ENCODE data around the gene CTXND2. TPM values are rescaled to one million over a fixed set of nuclear protein-coding genes. Genes with fewer than 3 reads are reported as not detected.
A peak's percentile ranks its signal among the peaks of the same experiment; 100 is the strongest.

The CTXND2 gene
- total and polyA plus RNA-seq, 2 of the 13 experiments (the other 11 are each of a cell fraction or from before 2014, with no cell fraction given): not detected

GRCh38 chr1:150888727-150889126, 1.8 kb downstream of the CTXND2 start:
- FAIRE-seq (no peak), DNase-seq (ENCODE audit: low spot score) (no peak), ATAC-seq (no peak)
- Histone ChIP-seq H3K79me2 (ENCODE audit: insufficient read depth, low read length) (no peaks in the 10 kb centered on the region), H3K4me1 (ENCODE audit: insufficient read depth, low read length) (peaks cover 8% of the 10 kb centered on the region; the same call in 1 of the 2 replicates), H2AFZ (ENCODE audit: low read length) (no peak overlapping the region), H3K9ac (ENCODE audit: insufficient read depth, low read depth, low read length) (no peak overlapping the region), H4K20me1 (ENCODE audit: insufficient read depth, low read length) (no peaks in the 10 kb centered on the region), H3K27me3 (ENCODE audit: control insufficient read depth in 1 of 2, insufficient read depth in 2 of 2, low read length in 2 of 2) (no peaks in the 10 kb centered on the region), H3K36me3 (replicated peaks in 1 of 2; ENCODE audit: control insufficient read depth in 1 of 2, insufficient read depth in 2 of 2, low read length in 2 of 2) (no peaks in the 10 kb centered on the region), H3K4me3 (replicated peaks in 1 of 3; ENCODE audit: insufficient read depth in 1 of 3, low read depth in 2 of 3, low read length in 3 of 3) (no peak overlapping the region), H3K9me3 (ENCODE audit: low read length) (no peaks in the 10 kb centered on the region), H3K27ac (ENCODE audit: extremely low read length, insufficient read depth, low read length) (no peak overlapping the region), H3K4me2 (ENCODE audit: low read depth, low read length) (no peak overlapping the region)
- in situ Hi-C loops (cut with HindIII; ENCODE audit: extremely low pct_ligation_motif_present, low pct_unique_long_range_greater_than_20kb) (no loop called here), intact Hi-C loops (cut with micrococcal nuclease; ENCODE audit: unreplicated experiment) (no loop called here)
- TF ChIP-seq PHF21A (CRISPR knock-in tag; IDR thresholded peaks at IDR 0.05) (no peak), ZNF264 (CRISPR knock-in tag; IDR thresholded peaks at IDR 0.05) (no peak), ZNF121 (CRISPR knock-in tag; IDR thresholded peaks at IDR 0.05) (peak; percentile 62)
- ChIA-PET CTCF (ENCODE audit: low intra/inter-chr PET ratio, low total read pairs) (no interaction called here), POLR2A (no interaction called here)
- 58% methylated on average over 8 of the region's 8 CpGs for WGBS (ENCODE audit: low lambda C conversion rate)
- no TSS peak for BruUV-seq (replicated peaks)

GRCh38 chr1:150890033-150890416, 3.1 kb downstream of the CTXND2 start:
- intact Hi-C loops (cut with micrococcal nuclease; ENCODE audit: unreplicated experiment) (no loop called here), in situ Hi-C loops (cut with HindIII; ENCODE audit: extremely low pct_ligation_motif_present, low pct_unique_long_range_greater_than_20kb) (no loop called here)
- ATAC-seq (no peak), FAIRE-seq (no peak), DNase-seq (ENCODE audit: low spot score) (no peak)
- Histone ChIP-seq H3K9me3 (ENCODE audit: low read length) (no peaks in the 10 kb centered on the region), H3K4me1 (ENCODE audit: insufficient read depth, low read length) (peaks cover 8% of the 10 kb centered on the region; the same call in 1 of the 2 replicates), H3K9ac (ENCODE audit: insufficient read depth, low read depth, low read length) (no peak overlapping the region), H3K27me3 (ENCODE audit: control insufficient read depth in 1 of 2, insufficient read depth in 2 of 2, low read length in 2 of 2) (no peaks in the 10 kb centered on the region), H3K79me2 (ENCODE audit: insufficient read depth, low read length) (no peaks in the 10 kb centered on the region), H3K27ac (ENCODE audit: extremely low read length, insufficient read depth, low read length) (no peak overlapping the region), H3K4me3 (replicated peaks in 1 of 3; ENCODE audit: insufficient read depth in 1 of 3, low read depth in 2 of 3, low read length in 3 of 3) (no peak overlapping the region), H4K20me1 (ENCODE audit: insufficient read depth, low read length) (no peaks in the 10 kb centered on the region), H3K4me2 (ENCODE audit: low read depth, low read length) (no peak overlapping the region), H2AFZ (ENCODE audit: low read length) (no peak overlapping the region), H3K36me3 (replicated peaks in 1 of 2; ENCODE audit: control insufficient read depth in 1 of 2, insufficient read depth in 2 of 2, low read length in 2 of 2) (no peaks in the 10 kb centered on the region)
- POLR2A ChIA-PET: no interaction called here
- WGBS (ENCODE audit: low lambda C conversion rate): 17% methylated on average over 1 of the region's 1 CpG
- TF ChIP-seq TSC22D2 (CRISPR knock-in tag; IDR thresholded peaks at IDR 0.05; ENCODE audit: borderline replicate concordance) (no peak), CBX1 (IDR thresholded peaks at IDR 0.05; ENCODE audit: low read depth) (no peak), EHMT2 (IDR thresholded peaks at IDR 0.05; ENCODE audit: borderline replicate concordance, low read depth, low read length) (no peak), ETV5 (CRISPR knock-in tag; IDR thresholded peaks at IDR 0.05; ENCODE audit: borderline replicate concordance) (no peak), DBP (CRISPR knock-in tag; IDR thresholded peaks at IDR 0.05; ENCODE audit: not compliant biosample characterization) (no peak), ZNF614 (CRISPR knock-in tag; IDR thresholded peaks at IDR 0.05; ENCODE audit: borderline replicate concordance) (no peak), ZNF253 (CRISPR knock-in tag; IDR thresholded peaks at IDR 0.05; ENCODE audit: borderline replicate concordance) (no peak), DNMT1 (CRISPR knock-in tag; IDR thresholded peaks at IDR 0.05) (no peak), TGIF2 (CRISPR knock-in tag; IDR thresholded peaks at IDR 0.05) (no peak)
- CTCF ChIA-PET (ENCODE audit: low intra/inter-chr PET ratio, low total read pairs): no interaction called here
- no TSS peak for BruUV-seq (replicated peaks)
